ENCODE measurements around the gene C19orf33. TPM values are rescaled to one million over a fixed set of nuclear protein-coding genes. Genes with fewer than 3 reads are reported as not detected.

C19orf33 gene
- total and polyA plus RNA-seq, 2 of the 8 experiments (the other 6 are each of a cell fraction or from before 2014, with no cell fraction given), result 6.0 to 36.0 TPM

DNA sequence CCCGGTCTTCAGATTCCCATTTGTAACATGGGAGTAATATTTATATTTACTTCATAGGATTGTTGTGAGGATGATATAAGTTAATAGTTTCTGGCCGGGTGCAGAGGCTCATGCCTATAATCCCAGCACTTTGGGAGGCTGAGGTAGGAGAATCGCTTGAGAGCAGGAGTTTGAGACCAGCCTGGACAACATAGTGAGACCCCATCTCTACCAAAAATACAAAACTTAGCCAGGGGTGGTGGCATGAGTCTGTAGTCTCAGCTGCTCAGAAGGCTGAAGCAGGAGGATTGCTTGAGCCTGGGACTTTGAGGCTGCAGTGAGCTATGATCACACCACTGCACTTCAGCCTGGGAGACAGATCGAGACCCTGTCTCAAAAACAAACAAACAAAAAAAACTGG, 42.8 kb downstream of the C19orf33 start:
- no peak overlapping the region for H3K4me3 ChIP-seq (ENCODE audit: extremely low read depth in 1 of 4, insufficient read depth in 2 of 4, low read depth in 3 of 4, low read length in 4 of 4)
- H3K4me1 ChIP-seq (replicated peaks in 1 of 4; ENCODE audit: control insufficient read depth in 3 of 4, insufficient read depth in 4 of 4, low read length in 3 of 4), result no peaks in the 10 kb centered on the region
- DNase-seq (ENCODE audit: low read depth in 1 of 2, low spot score in 2 of 2) (no peak), FAIRE-seq (no peak)
- no peaks in the 10 kb centered on the region for H3K23me2 ChIP-seq (ENCODE audit: low read depth, low read length)
- H2BK15ac ChIP-seq (ENCODE audit: low read length), result no peak overlapping the region
- H2BK5ac ChIP-seq (ENCODE audit: low read depth, low read length), result no peak overlapping the region
- H3K56ac ChIP-seq (replicated peaks; ENCODE audit: insufficient read length, low read depth, low read length), result no peak overlapping the region
- no peak overlapping the region for H3K18ac ChIP-seq (ENCODE audit: extremely low read depth, low read length)
- no peak overlapping the region for H4K5ac ChIP-seq (ENCODE audit: insufficient read length, low read depth, low read length)
- H2AFZ ChIP-seq (ENCODE audit: low read length), result no peak overlapping the region
- no peaks in the 10 kb centered on the region for H4K20me1 ChIP-seq (replicated peaks in 1 of 2; ENCODE audit: control insufficient read depth in 1 of 2, insufficient read depth in 2 of 2, low read length in 2 of 2)
- no peak overlapping the region for H4K8ac ChIP-seq (ENCODE audit: extremely low read depth, insufficient read depth, low read length)
- H3K4ac ChIP-seq (replicated peaks; ENCODE audit: insufficient read length, low read depth, low read length), result no peak overlapping the region
- no peak overlapping the region for H2BK120ac ChIP-seq (replicated peaks; ENCODE audit: low read depth, low read length)
- no peaks in the 10 kb centered on the region for H3K79me1 ChIP-seq (ENCODE audit: low read depth, low read length)
- no peak for TF ChIP-seq YY1 (IDR thresholded peaks at IDR 0.05; ENCODE audit: low read depth, low read length)
- TF ChIP-seq SAP30 (IDR thresholded peaks at IDR 0.05; ENCODE audit: insufficient read depth, insufficient replicate concordance, low read length), result no peak
- no peak for TF ChIP-seq BCL11A (IDR thresholded peaks at IDR 0.05; ENCODE audit: low read depth in 2 of 2, low read length in 2 of 2)
- TF ChIP-seq RNF2 (IDR thresholded peaks at IDR 0.05; ENCODE audit: borderline replicate concordance, low read depth, low read length, missing control alignments, poor library complexity, severe bottlenecking), result no peak
- no peak for TF ChIP-seq CBX5 (IDR thresholded peaks at IDR 0.05; ENCODE audit: low read depth, low read length)
- no peak for TF ChIP-seq RAD21 (IDR thresholded peaks at IDR 0.05 in 1 of 2, conservative IDR thresholded peaks at IDR 0.05 in 1 of 2; ENCODE audit: low read depth in 2 of 2, low read length in 2 of 2)
- TF ChIP-seq, protein P1, sequence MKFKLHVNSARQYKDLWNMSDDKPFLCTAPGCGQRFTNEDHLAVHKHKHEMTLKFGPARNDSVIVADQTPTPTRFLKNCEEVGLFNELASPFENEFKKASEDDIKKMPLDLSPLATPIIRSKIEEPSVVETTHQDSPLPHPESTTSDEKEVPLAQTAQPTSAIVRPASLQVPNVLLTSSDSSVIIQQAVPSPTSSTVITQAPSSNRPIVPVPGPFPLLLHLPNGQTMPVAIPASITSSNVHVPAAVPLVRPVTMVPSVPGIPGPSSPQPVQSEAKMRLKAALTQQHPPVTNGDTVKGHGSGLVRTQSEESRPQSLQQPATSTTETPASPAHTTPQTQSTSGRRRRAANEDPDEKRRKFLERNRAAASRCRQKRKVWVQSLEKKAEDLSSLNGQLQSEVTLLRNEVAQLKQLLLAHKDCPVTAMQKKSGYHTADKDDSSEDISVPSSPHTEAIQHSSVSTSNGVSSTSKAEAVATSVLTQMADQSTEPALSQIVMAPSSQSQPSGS (IDR thresholded peaks at IDR 0.05; ENCODE audit: low read length), result no peak
- no peak for TF ChIP-seq RXRA (IDR thresholded peaks at IDR 0.05; ENCODE audit: insufficient read depth, low read depth, low read length)
- no peak for TF ChIP-seq SP2 (IDR thresholded peaks at IDR 0.05; ENCODE audit: low read length)
- TF ChIP-seq CTBP2 (IDR thresholded peaks at IDR 0.05; ENCODE audit: borderline replicate concordance, insufficient read depth, insufficient read length, low read length), result no peak
- no peak overlapping the region for H3K9ac ChIP-seq (replicated peaks in 1 of 4; ENCODE audit: extremely low read depth in 1 of 4, low read depth in 3 of 4, low read length in 3 of 4)
- no peak overlapping the region for H2BK12ac ChIP-seq (ENCODE audit: low read depth, low read length)
- H4K91ac ChIP-seq (replicated peaks; ENCODE audit: insufficient read length, low read length), result no peak overlapping the region
- H3K23ac ChIP-seq (ENCODE audit: insufficient read length), result no peak overlapping the region
- H3K27ac ChIP-seq (ENCODE audit: low read depth, low read length), result no peak overlapping the region
- no peaks in the 10 kb centered on the region for H3K27me3 ChIP-seq (replicated peaks in 1 of 4; ENCODE audit: control insufficient read depth in 3 of 4, extremely low read depth in 1 of 4, insufficient read depth in 3 of 4, low read length in 3 of 4)
- no peaks in the 10 kb centered on the region for H3K36me3 ChIP-seq (ENCODE audit: control insufficient read depth in 2 of 4, insufficient read depth in 4 of 4, low read length in 3 of 4)
- H2AK5ac ChIP-seq (ENCODE audit: low read depth, low read length), result no peak overlapping the region
- no peak overlapping the region for H2BK20ac ChIP-seq (ENCODE audit: low read length)
- no peaks in the 10 kb centered on the region for H3K79me2 ChIP-seq (ENCODE audit: control insufficient read depth in 1 of 2, insufficient read depth in 2 of 2, low read length in 2 of 2)
- no peaks in the 10 kb centered on the region for H3K9me3 ChIP-seq (ENCODE audit: insufficient read depth in 2 of 2, low read depth in 1 of 2, low read length in 1 of 2)
- 88% methylated on average over 4 of the region's 4 CpGs; no CpG with 5 or more reads in 1 of the 2 experiments for WGBS, 2 experiments (ENCODE audit: extremely low coverage in 1 of 2, insufficient coverage in 1 of 2, insufficient read length in 1 of 2, insufficient replicate concordance in 2 of 2, low coverage in 1 of 2, low lambda C conversion rate in 2 of 2, missing lambda C conversion rate in 1 of 2)
- no peak overlapping the region for H3K4me2 ChIP-seq (ENCODE audit: insufficient read depth in 1 of 2, low read depth in 2 of 2, low read length in 2 of 2)
- POLR2A ChIA-PET (ENCODE audit: partially characterized antibody), result interaction anchor here (0.6 to 2.0 kb wide), 2 partner anchors 15 to 32 kb away, joined by 3 to 9 read pairs; no protein-coding TSS in a partner anchor
- CTCF ChIA-PET (ENCODE audit: partially characterized antibody), result interaction anchor here (0.6 to 1.8 kb wide), 4 partner anchors 9 to 1380 kb away, joined by 3 to 4 read pairs (median 4); no protein-coding TSS in a partner anchor
- no peak overlapping the region for H3K14ac ChIP-seq (ENCODE audit: insufficient read length)

Data from H1 (cell line).